HepG2 (cell line): Measurements from ENCODE around the gene ZNF691. TPM values are rescaled to one million over a fixed set of nuclear protein-coding genes. Genes with fewer than 3 reads are reported as not detected.

Source experiments
- ATAC-seq: fragments of 200-7000 bp; cut with Tn5 transposase; 3 replicates; pipeline ENCODE4 v1.9.1; 2020; ENCODE audit warnings: mild to moderate bottlenecking, moderate library complexity
- BruUV-seq: library from RNA; stranded (reverse); fragments of 400-500 nt; replicated peaks from 2 replicates; lab custom pipeline; 2021; lab: Mats Ljungman, UMichigan
- CTCF ChIA-PET: fragments of 300-600 bp; formaldehyde crosslinking; extraction: SDS; loops from one replicate; lab custom pipeline; 2021; ENCODE audit warnings: low total read pairs, inconsistent platforms, low intra/inter-chr PET ratio; lab: Yijun Ruan, JAX
- POLR2A ChIA-PET: fragments of 350-600 bp; sonication (Branson Sonifier 250); formaldehyde crosslinking; loops from one replicate; lab custom pipeline; 2020; ENCODE audit warnings: antibody characterized with exemption, inconsistent platforms; lab: Yijun Ruan, JAX
- DNase-seq: peaks from one replicate; pipeline ENCODE4 v3.0.0-alpha.2; 2015; ENCODE audit warnings: low spot score
- FAIRE-seq: peaks from 3 replicates; lab custom pipeline; 2011; peaks lifted over from hg19 to GRCh38; lab: Jason Lieb, UNC
- H2AFZ ChIP-seq: one replicate; pipeline ENCODE4 v1.6.1; 2011; ENCODE audit warnings: low read length, inconsistent platforms
- H3K27ac ChIP-seq: fragments of 300-600 bp; 3 replicates; pipeline ENCODE4 v1.8.0; 2011; ENCODE audit warnings: mixed run types, mild to moderate bottlenecking, mixed read lengths, low read length, inconsistent platforms; ENCODE audit not compliant: insufficient read depth; ENCODE audit errors: extremely low read length
- H3K27me3 ChIP-seq, 2 experiments: fragments of 200-600 bp in 1 of 2; 2 replicates in 1 of 2; 3 replicates in 1 of 2; pipeline versions ENCODE4 v1.6.0 to v1.8.0; 2011; ENCODE audit warnings: low read length in 2 of 2, mild to moderate bottlenecking in 2 of 2, moderate library complexity in 2 of 2, inconsistent platforms in 1 of 2; ENCODE audit not compliant: insufficient read depth in 2 of 2, control insufficient read depth in 1 of 2
- H3K36me3 ChIP-seq, 2 experiments: fragments of 200-600 bp in 1 of 2; replicated peaks in 1 of 2; 2 replicates in 1 of 2; 3 replicates in 1 of 2; pipeline versions ENCODE4 v1.5.1 to v1.8.0; 2011; ENCODE audit warnings: low read length in 2 of 2, inconsistent platforms in 1 of 2; ENCODE audit not compliant: insufficient read depth in 2 of 2, control insufficient read depth in 1 of 2
- H3K4me1 ChIP-seq: 2 replicates; pipeline ENCODE4 v1.5.1; 2012; ENCODE audit warnings: low read length, inconsistent platforms; ENCODE audit not compliant: insufficient read depth
- H3K4me2 ChIP-seq: 2 replicates; pipeline ENCODE4 v1.6.0; 2011; ENCODE audit warnings: low read depth, low read length, inconsistent platforms
- H3K4me3 ChIP-seq, 3 experiments: fragments of 200-600 bp in 1 of 3; sonication (generic), shearing (Covaris generic) in 1 of 3; replicated peaks in 1 of 3; 2 replicates each; pipeline ENCODE4 v1.5.1; 2011 to 2016; ENCODE audit warnings: low read length in 3 of 3, inconsistent platforms in 2 of 3, low read depth in 2 of 3, mild to moderate bottlenecking in 2 of 3, control low read depth in 1 of 3, mixed read lengths in 1 of 3; ENCODE audit not compliant: insufficient read depth in 1 of 3
- H3K79me2 ChIP-seq: one replicate; pipeline ENCODE4 v1.6.1; 2011; ENCODE audit warnings: low read length, inconsistent platforms; ENCODE audit not compliant: insufficient read depth
- H3K9ac ChIP-seq: 2 replicates; pipeline ENCODE4 v1.6.0; 2011; ENCODE audit warnings: mild to moderate bottlenecking, low read depth, low read length, inconsistent platforms; ENCODE audit not compliant: insufficient read depth
- H3K9me3 ChIP-seq: 2 replicates; pipeline ENCODE4 v1.5.1; 2012; ENCODE audit warnings: mild to moderate bottlenecking, low read length
- H4K20me1 ChIP-seq: 2 replicates; pipeline ENCODE4 v1.6.0; 2011; ENCODE audit warnings: inconsistent platforms, mild to moderate bottlenecking, low read length, moderate library complexity; ENCODE audit not compliant: insufficient read depth
- CREB1 ChIP-seq, 2 experiments: fragments of 450-650 bp in 1 of 2; IDR thresholded peaks; 2 replicates each; pipeline ENCODE4 v1.6.1; 2016 to 2017; ENCODE audit warnings: control low read depth in 1 of 2, mild to moderate bottlenecking in 1 of 2, missing compliant biosample characterization in 1 of 2, missing genetic modification characterization in 1 of 2
- HNRNPL ChIP-seq: fragments of 200-400 bp; formaldehyde crosslinking; IDR thresholded peaks from 2 replicates; pipeline ENCODE4 v1.6.1; 2017; ENCODE audit warnings: mild to moderate bottlenecking, low read depth, low read length
- POGK ChIP-seq: sonication (generic); formaldehyde crosslinking; conservative IDR thresholded peaks from 2 replicates; pipeline ENCODE4 v1.8.0; 2022; ENCODE audit warnings: mild to moderate bottlenecking, moderate library complexity, missing genetic modification reagents
- ZBTB40 ChIP-seq, 2 experiments: fragments of 450-650 bp in 1 of 2; sonication (generic) in 1 of 2; formaldehyde crosslinking in 1 of 2; IDR thresholded peaks; 2 replicates each; pipeline versions ENCODE4 v1.6.1 to v1.8.0; 2016 to 2022; ENCODE audit warnings: antibody characterized with exemption in 1 of 2, mild to moderate bottlenecking in 1 of 2, missing genetic modification reagents in 1 of 2
- ZBTB42 ChIP-seq: sonication (generic); formaldehyde crosslinking; IDR thresholded peaks from 2 replicates; pipeline ENCODE4 v1.5.0; 2020; ENCODE audit warnings: mild to moderate bottlenecking, missing genetic modification reagents
- ZKSCAN1 ChIP-seq: fragments of 150-350 bp; IDR thresholded peaks from 2 replicates; pipeline ENCODE4 v1.6.1; 2014; ENCODE audit warnings: low read length
- ZNF205 ChIP-seq: IDR thresholded peaks from 2 replicates; pipeline ENCODE4 v1.6.1; 2018; ENCODE audit warnings: missing biosample characterization, missing genetic modification reagents
- ZNF256 ChIP-seq: sonication (generic); formaldehyde crosslinking; conservative IDR thresholded peaks from 2 replicates; pipeline ENCODE4 v1.4.0; 2020; ENCODE audit warnings: missing genetic modification reagents
- ZNF292 ChIP-seq: sonication (generic); formaldehyde crosslinking; IDR thresholded peaks from 2 replicates; pipeline ENCODE4 v1.8.1; 2022; ENCODE audit warnings: mild to moderate bottlenecking, low read depth, missing genetic modification reagents, borderline replicate concordance
- ZNF337 ChIP-seq: sonication (generic); formaldehyde crosslinking; IDR thresholded peaks from 2 replicates; pipeline ENCODE4 v1.5.1; 2020; ENCODE audit warnings: missing genetic modification reagents, low read depth, mild to moderate bottlenecking, borderline replicate concordance
- WGBS: methylation state at CpG from one replicate; pipeline ENCODE4 v1.1.6; 2017; ENCODE audit warnings: low lambda C conversion rate; 5-methylcytosine and 5-hydroxymethylcytosine counted together
- in situ Hi-C: cut with HindIII; loops from 2 replicates; pipeline ENCODE4 v1.10.0; 2017; ENCODE audit warnings: low pct_unique_long_range_greater_than_20kb; ENCODE audit not compliant: extremely low pct_ligation_motif_present
- intact Hi-C: fragments of 100-400 bp; cut with micrococcal nuclease; formaldehyde crosslinking; loops from one replicate; pipeline ENCODE4 v1.10.0; 2022; ENCODE audit not compliant: unreplicated experiment
- polyA plus RNA-seq, 8 experiments: library from polyadenylated mRNA; depleted of rRNA in 3 of 8; stranded (reverse) in 7 of 8; unstranded in 1 of 8; fragments of >200 nt; fragmentation: Illumina TruSeq in 4 of 8; extraction: Trizol in 4 of 8; gene quantifications; 2 replicates each; pipeline versions ENCODE4 v1.2.1 to v1.2.3, GENCODE V29; 2011 to 2016; ENCODE audit warnings: low read depth in 4 of 8, missing spikeins in 1 of 8, mixed read lengths in 1 of 8; ENCODE audit not compliant: insufficient read depth in 1 of 8
- total RNA-seq, 5 experiments: library from RNA; depleted of rRNA; stranded (reverse); fragments of >200 nt; fragmentation: Illumina TruSeq; extraction: Trizol; gene quantifications; 2 replicates each; pipeline ENCODE4 v1.2.3, GENCODE V29; 2016; ENCODE audit warnings: low read depth in 1 of 5

ZNF691 gene
- total and polyA plus RNA-seq, 2 of the 13 experiments (the other 11 are each of a cell fraction or from before 2014, with no cell fraction given): 7.6 to 7.8 TPM

GRCh38 chr1:42817976-42818375 is 28.4 kb upstream of the ZNF691 start:
- POLR2A ChIA-PET: interaction anchor here (0.7 to 3.1 kb wide), 3 partner anchors 9 to 52 kb away, joined by 3 to 37 read pairs (median 25); partner anchors contain the start of genes C1orf50, P3H1 and ZNF691
- H3K79me2 ChIP-seq: peaks cover 7% of the 10 kb centered on the region
- H3K27me3 ChIP-seq: no peaks in the 10 kb centered on the region; a peak in 1 of 5 replicates
- no peaks in the 10 kb centered on the region for H4K20me1 ChIP-seq
- peak overlapping the region; percentile 73 for H3K4me2 ChIP-seq
- DNase-seq: peak; percentile 10
- in situ Hi-C loops (no loop called here), intact Hi-C loops (loop anchor here (2.0 to 5.0 kb wide), 2 partner anchors 27 to 51 kb away; partner anchors contain the start of genes C1orf50 and P3H1)
- peak overlapping the region; percentile 72; the same call in 1 of the 2 replicates for H3K9ac ChIP-seq
- peak overlapping the region; percentile 61 to 87 (median 84); a peak in 4 of 6 replicates for H3K4me3 ChIP-seq
- no peak for TF ChIP-seq ZNF337
- no peak for TF ChIP-seq ZNF292 (CRISPR knock-in tag)
- TF ChIP-seq POGK (CRISPR knock-in tag): no peak
- no peak for TF ChIP-seq ZNF256 (CRISPR knock-in tag)
- TF ChIP-seq ZBTB40 (IDR thresholded peaks at IDR 0.05): no peak
- TF ChIP-seq ZBTB40 (CRISPR knock-in tag; IDR thresholded peaks at IDR 0.05): no peak
- peak; percentile 62; the same call in 1 of the 2 replicates for TF ChIP-seq ZNF205 (CRISPR knock-in tag)
- no peak for TF ChIP-seq ZKSCAN1
- no peak for TF ChIP-seq CREB1 (IDR thresholded peaks at IDR 0.05)
- 0 out of 2 replicates have a peak, but pooled peaks have one; percentile 32 for TF ChIP-seq CREB1 (CRISPR knock-in tag; IDR thresholded peaks at IDR 0.05)
- no peak for TF ChIP-seq HNRNPL
- TF ChIP-seq ZBTB42 (CRISPR knock-in tag): no peak
- TF ChIP-seq, all 625 proteins: peak for 2
- Histone ChIP-seq H2AFZ (peak overlapping the region; percentile 94), H3K27ac (no peak overlapping the region), H3K9me3 (no peaks in the 10 kb centered on the region), H3K4me1 (peaks cover 43% of the 10 kb centered on the region), H3K36me3 (peaks cover 0 to 1% of the 10 kb centered on the region in 2 experiments; a peak in 1 of 5 replicates)
- peak; percentile 61 for FAIRE-seq
- no peak for ATAC-seq
- no TSS peak for BruUV-seq
- CTCF ChIA-PET: no interaction called here
- 20% methylated on average over 3 of the region's 3 CpGs for WGBS
